ENCODE data around the gene MRPL40. TPM values are rescaled to one million over a fixed set of nuclear protein-coding genes. Genes with fewer than 3 reads are reported as not detected.

The MRPL40 gene
- total RNA-seq, result 37.2 and 57.6 TPM in 2 replicates

GRCh38 chr22:19432133-19432851, at the start of gene MRPL40:
Gene MRPL40, plus strand, starts transcription at chr22:19432545. Its CDS starts 10 bp downstream, at chr22:19432555.

GRCh38 chr22:19431649-19432132, 654 bp upstream of the MRPL40 start, which contains the start of gene HIRA:
Gene HIRA, minus strand, starts transcription at chr22:19431733. Its CDS starts 257 bp downstream, at chr22:19431476.

GRCh38 chr22:19447330-19448075, 15.2 kb downstream of the MRPL40 start, which contains the start of gene C22orf39:
Gene C22orf39, minus strand, starts transcription at chr22:19447711. Its CDS starts 23 bp downstream, at chr22:19447688.

DNA sequence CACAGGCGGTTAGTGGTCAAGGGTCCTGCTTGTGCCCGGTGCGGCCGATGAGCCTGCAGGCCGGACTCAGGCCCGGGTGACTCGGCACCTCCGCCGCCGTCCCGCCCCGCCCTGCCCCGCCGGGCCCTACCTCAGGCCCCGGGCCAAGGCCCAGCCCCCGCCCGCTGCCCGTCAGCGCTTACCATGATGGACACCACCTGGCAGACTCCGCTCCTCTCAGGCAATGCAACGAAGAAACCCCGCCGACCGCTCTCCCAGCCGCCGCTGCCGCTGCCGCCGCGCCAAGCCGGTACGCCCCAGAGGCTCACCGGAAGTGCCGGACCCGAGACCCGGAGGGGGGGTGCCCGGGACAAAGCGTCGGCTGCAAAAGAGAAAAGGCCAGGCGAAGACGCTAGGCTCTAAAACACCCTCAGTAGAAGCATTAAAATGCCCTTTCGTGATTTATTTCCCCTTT, 46.6 kb downstream of the MRPL40 start, which contains the start of gene UFD1:
Gene UFD1, minus strand, starts transcription at position 293 of the 454 bp plus-strand sequence. Its CDS starts 108 bp downstream, at position 185.

GRCh38 chr22:19479355-19480172, 47.2 kb downstream of the MRPL40 start, which contains the start of gene CDC45:
Gene CDC45, plus strand, starts transcription at chr22:19479920. Its CDS starts 49 bp downstream, at chr22:19479969.

Other genes starting within 250 kb of the MRPL40 start
- gene CLTCL1, start 140.8 kb upstream of the MRPL40 start, total RNA-seq, result 9.1 and 9.6 TPM in 2 replicates
- gene HIRA, start 812 bp upstream of the MRPL40 start, total RNA-seq, result 23.0 and 23.5 TPM in 2 replicates
- gene C22orf39, start 15.2 kb downstream of the MRPL40 start, total RNA-seq, result 12.7 and 18.4 TPM in 2 replicates
- 42.0 and 71.0 TPM in 2 replicates for gene UFD1, start 46.6 kb downstream of the MRPL40 start, total RNA-seq
- gene CDC45, start 47.4 kb downstream of the MRPL40 start, total RNA-seq, result 3.0 and 12.2 TPM in 2 replicates
- gene CLDN5, start 91.9 kb downstream of the MRPL40 start, total RNA-seq, result 0.17 and 2.2 TPM in 2 replicates